Naive thymus-derived CD4-positive, alpha-beta T cell (primary cell): Measurements from ENCODE around the gene HELZ. TPM values are rescaled to one million over a fixed set of nuclear protein-coding genes. Genes with fewer than 3 reads are reported as not detected.
"Not testable (repeated sequence)": the region's sequence is repeated elsewhere in the genome, so short reads cannot be mapped to it uniquely, and the experiment has no call there.

ENCODE experiments used
- ATAC-seq: fragments of 150-1000 bp; cut with Tn5 transposase; 2 replicates; pipeline ENCODE4 v1.10.0; 2021; ENCODE audit warnings: mild to moderate bottlenecking, moderate library complexity
- CTCF ChIA-PET: fragments of 350-600 bp; sonication (Branson Sonifier 250); formaldehyde crosslinking; loops from one replicate; lab custom pipeline; 2021; ENCODE audit warnings: antibody characterized with exemption; lab: Charles Lee
- POLR2A ChIA-PET: fragments of 350-600 bp; sonication (Branson Sonifier 250); formaldehyde crosslinking; loops from one replicate; lab custom pipeline; 2021; ENCODE audit warnings: antibody characterized with exemption, inconsistent platforms; lab: Charles Lee
- DNase-seq, 9 donors: peaks; one replicate each; pipeline versions ENCODE4 v3.0.0 to v3.0.0-alpha.2; 2020 to 2022; ENCODE audit warnings: mixed read lengths in 1 of 9
- H3K27ac ChIP-seq: one replicate; pipeline ENCODE4 v1.7.0; 2013; ENCODE audit warnings: mild to moderate bottlenecking, low read depth, low read length, moderate library complexity
- H3K27me3 ChIP-seq, 2 donors: one replicate each; pipeline ENCODE4 v1.7.0; 2013; ENCODE audit warnings: low read length in 2 of 2, mild to moderate bottlenecking in 2 of 2, moderate library complexity in 2 of 2; ENCODE audit not compliant: control insufficient read depth in 2 of 2, insufficient read depth in 2 of 2
- H3K36me3 ChIP-seq, 3 experiments: 1 replicate in 2 of 3; 2 replicates in 1 of 3; pipeline ENCODE4 v1.7.0; 2013; ENCODE audit warnings: low read length in 3 of 3, mild to moderate bottlenecking in 3 of 3, moderate library complexity in 1 of 3; ENCODE audit not compliant: insufficient read depth in 3 of 3, control insufficient read depth in 2 of 3
- H3K4me1 ChIP-seq, 2 donors: one replicate each; pipeline ENCODE4 v1.7.0; 2013; ENCODE audit warnings: low read length in 2 of 2, mild to moderate bottlenecking in 2 of 2, moderate library complexity in 1 of 2; ENCODE audit not compliant: control insufficient read depth in 2 of 2, insufficient read depth in 2 of 2
- H3K4me3 ChIP-seq: 2 replicates; pipeline ENCODE4 v1.7.0; 2013; ENCODE audit warnings: mild to moderate bottlenecking, low read length
- H3K9me3 ChIP-seq, 3 experiments: 1 replicate in 2 of 3; 2 replicates in 1 of 3; pipeline ENCODE4 v1.7.0; 2013; ENCODE audit warnings: low read length in 3 of 3; ENCODE audit not compliant: control insufficient read depth in 2 of 3
- H3K27ac Mint-ChIP-seq, 9 donors: one replicate each; pipeline ENCODE4 v1.8.0; 2020 to 2022; ENCODE audit warnings: mixed read lengths in 9 of 9, mild to moderate bottlenecking in 8 of 9, moderate library complexity in 5 of 9, inconsistent platforms in 2 of 9
- H3K27me3 Mint-ChIP-seq, 5 donors: one replicate each; pipeline ENCODE4 v1.8.0; 2021 to 2022; ENCODE audit warnings: mixed read lengths in 5 of 5, mild to moderate bottlenecking in 1 of 5
- H3K36me3 Mint-ChIP-seq, 5 donors: one replicate each; pipeline ENCODE4 v1.8.0; 2020 to 2022; ENCODE audit warnings: mixed read lengths in 5 of 5, mild to moderate bottlenecking in 3 of 5, inconsistent platforms in 1 of 5
- H3K4me1 Mint-ChIP-seq, 7 donors: one replicate each; pipeline ENCODE4 v1.8.0; 2020 to 2022; ENCODE audit warnings: mixed read lengths in 7 of 7, mild to moderate bottlenecking in 3 of 7, inconsistent platforms in 1 of 7
- H3K4me3 Mint-ChIP-seq, 10 donors: one replicate each; pipeline ENCODE4 v1.8.0; 2020 to 2022; ENCODE audit warnings: mild to moderate bottlenecking in 10 of 10, mixed read lengths in 10 of 10, moderate library complexity in 6 of 10, inconsistent platforms in 2 of 10
- H3K9me3 Mint-ChIP-seq, 11 donors: one replicate each; pipeline ENCODE4 v1.8.0; 2020 to 2022; ENCODE audit warnings: mixed read lengths in 11 of 11, mild to moderate bottlenecking in 4 of 11, inconsistent platforms in 1 of 11, moderate library complexity in 1 of 11
- intact Hi-C, 2 donors: fragments of 100-400 bp; cut with micrococcal nuclease; formaldehyde crosslinking; loops; one replicate each; pipeline ENCODE4 v1.15.1; 2023
- polyA plus RNA-seq, 2 donors: library from polyadenylated mRNA; unstranded; fragments of 300-500 nt; fragmentation: Illumina TruSeq; gene quantifications; one replicate each; pipeline ENCODE4 v1.2.3, GENCODE V29; 2021
- total RNA-seq, 6 experiments: library from RNA in 5 of 6; stranded (reverse) in 5 of 6; gene quantifications; 1 replicate in 5 of 6; 2 replicates in 1 of 6; pipeline ENCODE4 v1.2.3 and lab custom pipeline; 2021 to 2026

HELZ gene
- total and polyA plus RNA-seq, 7 experiments from 2014 or later = 44.8 to 114 (median 83.2) TPM

GRCh38 chr17:67041119-67041518 lies 203.9 kb downstream of the HELZ start:
- ATAC-seq, H3K36me3 ChIP-seq, H3K9me3 Mint-ChIP-seq, intact Hi-C loops, DNase-seq, H3K9me3 ChIP-seq, H3K4me1 ChIP-seq, H3K27ac Mint-ChIP-seq, H3K36me3 Mint-ChIP-seq, H3K4me1 Mint-ChIP-seq, CTCF ChIA-PET, H3K27me3 ChIP-seq, H3K27me3 Mint-ChIP-seq, H3K27ac ChIP-seq, H3K4me3 ChIP-seq, H3K4me3 Mint-ChIP-seq: not testable (repeated sequence)
- POLR2A ChIA-PET = interaction anchor here (0.6 kb wide), 1 partner anchor 1764 kb away, joined by 3 read pairs; no protein-coding TSS in a partner anchor

GRCh38 chr17:67040652-67041051 lies 204.3 kb downstream of the HELZ start:
- POLR2A ChIA-PET = no interaction called here
- no peak for ATAC-seq
- Mint-ChIP-seq H3K36me3 (peaks cover 0 to 4% (median 0%) of the 10 kb centered on the region in 5 donors), H3K4me3 (no peak overlapping the region), H3K27me3 (peaks cover 0 to 9% (median 5%) of the 10 kb centered on the region in 5 donors), H3K27ac (no peak overlapping the region), H3K4me1 (no peaks in the 10 kb centered on the region), H3K9me3 (peaks cover 0 to 1% (median 0%) of the 10 kb centered on the region in 11 donors)
- H3K27me3 ChIP-seq = no peaks in the 10 kb centered on the region
- CTCF ChIA-PET = no interaction called here
- no peaks in the 10 kb centered on the region for H3K4me1 ChIP-seq
- no peak overlapping the region for H3K27ac ChIP-seq
- H3K4me3 ChIP-seq = no peak overlapping the region
- no peaks in the 10 kb centered on the region for H3K36me3 ChIP-seq
- no peak for DNase-seq
- no peaks in the 10 kb centered on the region for H3K9me3 ChIP-seq
- intact Hi-C loops = no loop called here

GRCh38 chr17:67038861-67039365 lies 206.1 kb downstream of the HELZ start:
- no peak overlapping the region for H3K4me3 ChIP-seq
- H3K4me1 ChIP-seq = no peaks in the 10 kb centered on the region
- Mint-ChIP-seq H3K27me3 (peaks cover 0 to 9% (median 5%) of the 10 kb centered on the region in 5 donors), H3K4me3 (no peak overlapping the region), H3K4me1 (no peaks in the 10 kb centered on the region), H3K9me3 (peaks cover 0 to 4% (median 0%) of the 10 kb centered on the region in 11 donors), H3K36me3 (peaks cover 0 to 4% (median 0%) of the 10 kb centered on the region in 5 donors), H3K27ac (no peak overlapping the region)
- no peaks in the 10 kb centered on the region for H3K9me3 ChIP-seq
- DNase-seq (no peak), ATAC-seq (no peak)
- no peaks in the 10 kb centered on the region for H3K36me3 ChIP-seq
- CTCF ChIA-PET = no interaction called here
- intact Hi-C loops = no loop called here
- POLR2A ChIA-PET = no interaction called here
- H3K27me3 ChIP-seq = no peaks in the 10 kb centered on the region
- H3K27ac ChIP-seq = no peak overlapping the region

- no peak for ATAC-seq
- no peaks in the 10 kb centered on the region for H3K4me1 Mint-ChIP-seq
- peaks cover 0 to 4% (median 0%) of the 10 kb centered on the region in 5 donors for H3K36me3 Mint-ChIP-seq
- POLR2A ChIA-PET = no interaction called here
- CTCF ChIA-PET = no interaction called here
- intact Hi-C loops = no loop called here
- H3K4me3 ChIP-seq = no peak overlapping the region
- no peak overlapping the region for H3K27ac Mint-ChIP-seq
- no peak overlapping the region for H3K4me3 Mint-ChIP-seq
- no peak for DNase-seq
- H3K36me3 ChIP-seq = no peaks in the 10 kb centered on the region
- peaks cover 0 to 4% (median 0%) of the 10 kb centered on the region in 11 donors for H3K9me3 Mint-ChIP-seq
- no peaks in the 10 kb centered on the region for H3K9me3 ChIP-seq
- no peaks in the 10 kb centered on the region for H3K4me1 ChIP-seq
- peaks cover 0 to 9% (median 5%) of the 10 kb centered on the region in 5 donors for H3K27me3 Mint-ChIP-seq
- H3K27me3 ChIP-seq = no peaks in the 10 kb centered on the region
- no peak overlapping the region for H3K27ac ChIP-seq
Measured at GRCh38 chr17:67035131-67036083, 209.6 kb downstream of the HELZ start.

GRCh38 chr17:67033613-67034012 lies 211.4 kb downstream of the HELZ start:
- Histone ChIP-seq H3K27ac (no peak overlapping the region), H3K27me3 (no peaks in the 10 kb centered on the region), H3K4me1 (no peaks in the 10 kb centered on the region), H3K36me3 (no peaks in the 10 kb centered on the region), H3K4me3 (no peak overlapping the region), H3K9me3 (no peaks in the 10 kb centered on the region)
- intact Hi-C loops = no loop called here
- ATAC-seq = no peak
- no peak overlapping the region for H3K27ac Mint-ChIP-seq
- H3K9me3 Mint-ChIP-seq = peaks cover 0 to 4% (median 0%) of the 10 kb centered on the region in 11 donors
- no peak for DNase-seq
- no peaks in the 10 kb centered on the region for H3K4me1 Mint-ChIP-seq
- no peak overlapping the region for H3K4me3 Mint-ChIP-seq
- ChIA-PET POLR2A (no interaction called here), CTCF (no interaction called here)
- H3K36me3 Mint-ChIP-seq = peaks cover 0 to 4% (median 0%) of the 10 kb centered on the region in 5 donors
- peaks cover 0 to 9% (median 5%) of the 10 kb centered on the region in 5 donors for H3K27me3 Mint-ChIP-seq

GRCh38 chr17:67032985-67033384 lies 212.0 kb downstream of the HELZ start:
- peaks cover 0 to 9% (median 5%) of the 10 kb centered on the region in 5 donors for H3K27me3 Mint-ChIP-seq
- CTCF ChIA-PET = no interaction called here
- H3K27me3 ChIP-seq = no peaks in the 10 kb centered on the region
- peaks cover 0 to 4% (median 0%) of the 10 kb centered on the region in 11 donors for H3K9me3 Mint-ChIP-seq
- H3K4me3 Mint-ChIP-seq = no peak overlapping the region
- H3K36me3 Mint-ChIP-seq = peaks cover 0 to 4% (median 0%) of the 10 kb centered on the region in 5 donors
- H3K27ac ChIP-seq = no peak overlapping the region
- H3K4me3 ChIP-seq = no peak overlapping the region
- no peaks in the 10 kb centered on the region for H3K4me1 Mint-ChIP-seq
- H3K9me3 ChIP-seq = no peaks in the 10 kb centered on the region
- H3K4me1 ChIP-seq = no peaks in the 10 kb centered on the region
- POLR2A ChIA-PET = no interaction called here
- no peak overlapping the region for H3K27ac Mint-ChIP-seq
- intact Hi-C loops = no loop called here
- H3K36me3 ChIP-seq = no peaks in the 10 kb centered on the region
- ATAC-seq = no peak
- no peak for DNase-seq
